Choroid plexus epithelial cell (primary cell): Measurements from ENCODE around the gene PLXND1.

Experiments
- DNase-seq: peaks from one replicate; pipeline ENCODE4 v3.0.0-alpha.2; 2010; ENCODE audit warnings: low read depth
- H3K4me3 ChIP-seq: 2 replicates; pipeline ENCODE4 v1.5.1; 2011; ENCODE audit warnings: low read depth, mild to moderate bottlenecking, control low read depth, low read length, moderate library complexity
- TF ChIP-seq, protein P1 (sequence below): conservative IDR thresholded peaks from 2 replicates; pipeline ENCODE4 v1.5.1; 2011; ENCODE audit warnings: low read depth, mild to moderate bottlenecking, control low read depth, inconsistent platforms, low read length, moderate library complexity

PLXND1 gene

DNA sequence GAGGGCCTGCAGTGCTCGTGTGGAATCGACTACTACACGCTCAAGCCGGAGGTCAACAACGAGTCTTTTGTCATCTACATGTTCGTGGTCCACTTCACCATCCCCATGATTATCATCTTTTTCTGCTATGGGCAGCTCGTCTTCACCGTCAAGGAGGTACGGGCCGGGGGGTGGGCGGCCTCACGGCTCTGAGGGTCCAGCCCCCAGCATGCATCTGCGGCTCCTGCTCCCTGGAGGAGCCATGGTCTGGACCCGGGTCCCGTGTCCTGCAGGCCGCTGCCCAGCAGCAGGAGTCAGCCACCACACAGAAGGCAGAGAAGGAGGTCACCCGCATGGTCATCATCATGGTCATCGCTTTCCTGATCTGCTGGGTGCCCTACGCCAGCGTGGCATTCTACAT, 74.2 kb downstream of the PLXND1 start:
- no peak for DNase-seq
- TF ChIP-seq, protein P1, sequence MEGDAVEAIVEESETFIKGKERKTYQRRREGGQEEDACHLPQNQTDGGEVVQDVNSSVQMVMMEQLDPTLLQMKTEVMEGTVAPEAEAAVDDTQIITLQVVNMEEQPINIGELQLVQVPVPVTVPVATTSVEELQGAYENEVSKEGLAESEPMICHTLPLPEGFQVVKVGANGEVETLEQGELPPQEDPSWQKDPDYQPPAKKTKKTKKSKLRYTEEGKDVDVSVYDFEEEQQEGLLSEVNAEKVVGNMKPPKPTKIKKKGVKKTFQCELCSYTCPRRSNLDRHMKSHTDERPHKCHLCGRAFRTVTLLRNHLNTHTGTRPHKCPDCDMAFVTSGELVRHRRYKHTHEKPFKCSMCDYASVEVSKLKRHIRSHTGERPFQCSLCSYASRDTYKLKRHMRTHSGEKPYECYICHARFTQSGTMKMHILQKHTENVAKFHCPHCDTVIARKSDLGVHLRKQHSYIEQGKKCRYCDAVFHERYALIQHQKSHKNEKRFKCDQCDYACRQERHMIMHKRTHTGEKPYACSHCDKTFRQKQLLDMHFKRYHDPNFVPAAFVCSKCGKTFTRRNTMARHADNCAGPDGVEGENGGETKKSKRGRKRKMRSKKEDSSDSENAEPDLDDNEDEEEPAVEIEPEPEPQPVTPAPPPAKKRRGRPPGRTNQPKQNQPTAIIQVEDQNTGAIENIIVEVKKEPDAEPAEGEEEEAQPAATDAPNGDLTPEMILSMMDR = no peak
- no peak overlapping the region for H3K4me3 ChIP-seq

- TF ChIP-seq, protein P1 = no peak
- H3K4me3 ChIP-seq = no peak overlapping the region
- no peak for DNase-seq
Measured at GRCh38 chr3:129531699-129532098, 74.8 kb downstream of the PLXND1 start.

GRCh38 chr3:129530821-129531220, 75.7 kb downstream of the PLXND1 start:
- H3K4me3 ChIP-seq = no peak overlapping the region
- no peak for DNase-seq
- TF ChIP-seq, protein P1 = no peak

DNA sequence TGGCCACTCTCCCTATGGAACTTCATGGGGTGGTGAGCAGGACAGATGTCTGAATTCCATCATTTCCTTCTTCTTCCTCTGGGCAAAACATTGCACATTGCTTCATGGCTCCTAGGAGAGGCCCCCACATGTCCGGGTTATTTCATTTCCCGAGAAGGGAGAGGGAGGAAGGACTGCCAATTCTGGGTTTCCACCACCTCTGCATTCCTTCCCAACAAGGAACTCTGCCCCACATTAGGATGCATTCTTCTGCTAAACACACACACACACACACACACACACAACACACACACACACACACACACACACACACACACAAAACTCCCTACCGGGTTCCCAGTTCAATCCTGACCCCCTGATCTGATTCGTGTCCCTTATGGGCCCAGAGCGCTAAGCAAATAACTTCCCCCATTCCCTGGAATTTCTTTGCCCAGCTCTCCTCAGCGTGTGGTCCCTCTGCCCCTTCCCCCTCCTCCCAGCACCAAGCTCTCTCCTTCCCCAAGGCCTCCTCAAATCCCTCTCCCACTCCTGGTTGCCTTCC, 76.2 kb downstream of the PLXND1 start:
- TF ChIP-seq, protein P1 = no peak
- peak; percentile 64 for DNase-seq

DNA sequence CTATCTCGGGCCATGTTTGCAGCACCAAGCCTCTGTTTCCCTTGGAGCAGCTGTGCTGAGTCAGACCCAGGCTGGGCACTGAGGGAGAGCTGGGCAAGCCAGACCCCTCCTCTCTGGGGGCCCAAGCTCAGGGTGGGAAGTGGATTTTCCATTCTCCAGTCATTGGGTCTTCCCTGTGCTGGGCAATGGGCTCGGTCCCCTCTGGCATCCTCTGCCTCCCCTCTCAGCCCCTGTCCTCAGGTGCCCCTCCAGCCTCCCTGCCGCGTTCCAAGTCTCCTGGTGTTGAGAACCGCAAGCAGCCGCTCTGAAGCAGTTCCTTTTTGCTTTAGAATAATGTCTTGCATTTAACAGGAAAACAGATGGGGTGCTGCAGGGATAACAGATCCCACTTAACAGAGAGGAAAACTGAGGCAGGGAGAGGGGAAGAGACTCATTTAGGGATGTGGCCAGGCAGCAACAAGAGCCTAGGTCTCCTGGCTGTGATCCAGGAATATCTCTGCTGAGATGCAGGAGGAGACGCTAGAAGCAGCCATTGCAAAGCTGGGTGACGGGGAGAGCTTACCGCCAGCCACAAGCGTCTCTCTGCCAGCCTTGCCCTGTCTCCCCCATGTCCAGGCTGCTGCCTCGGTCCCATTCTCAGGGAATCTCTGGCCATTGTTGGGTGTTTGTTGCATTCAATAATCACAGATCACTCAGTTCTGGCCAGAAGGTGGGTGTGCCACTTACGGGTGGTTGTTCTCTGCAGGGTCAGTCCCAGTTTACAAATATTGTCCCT, 76.9 kb downstream of the PLXND1 start:
- TF ChIP-seq, protein P1 = no peak
- DNase-seq = peak; percentile 16

More for the DNA sequence above, 76.2 kb downstream of the PLXND1 start:
- no peak overlapping the region for H3K4me3 ChIP-seq

DNA sequence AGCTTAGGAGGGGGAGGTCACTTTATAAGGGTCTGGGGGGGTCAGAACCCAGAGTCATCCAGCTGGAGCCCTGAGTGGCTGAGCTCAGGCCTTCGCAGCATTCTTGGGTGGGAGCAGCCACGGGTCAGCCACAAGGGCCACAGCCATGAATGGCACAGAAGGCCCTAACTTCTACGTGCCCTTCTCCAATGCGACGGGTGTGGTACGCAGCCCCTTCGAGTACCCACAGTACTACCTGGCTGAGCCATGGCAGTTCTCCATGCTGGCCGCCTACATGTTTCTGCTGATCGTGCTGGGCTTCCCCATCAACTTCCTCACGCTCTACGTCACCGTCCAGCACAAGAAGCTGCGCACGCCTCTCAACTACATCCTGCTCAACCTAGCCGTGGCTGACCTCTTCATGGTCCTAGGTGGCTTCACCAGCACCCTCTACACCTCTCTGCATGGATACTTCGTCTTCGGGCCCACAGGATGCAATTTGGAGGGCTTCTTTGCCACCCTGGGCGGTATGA, 77.8 kb downstream of the PLXND1 start, which contains the start of gene RHO:
Gene RHO, plus strand, starts transcription at position 51 of the 512 bp plus-strand sequence. Its CDS starts 95 bp downstream, at position 146.
- no peak within 1 kb of the TSS for H3K4me3 ChIP-seq
- no peak for DNase-seq
- TF ChIP-seq, protein P1 = no peak

More for the DNA sequence above, 76.9 kb downstream of the PLXND1 start:
- H3K4me3 ChIP-seq = no peak overlapping the region
